KMS-11 (cell line): Measurements from ENCODE around the gene OTC.

Experiments
- H2AFZ ChIP-seq: fragments of 200-600 bp; sonication (generic); 2 replicates; pipeline ENCODE4 v1.6.1; 2016; ENCODE audit warnings: antibody characterized with exemption, mixed run types, low read depth
- H3K27ac ChIP-seq: fragments of 200-600 bp; sonication (generic); 2 replicates; pipeline ENCODE4 v1.6.1; 2016; ENCODE audit warnings: mild to moderate bottlenecking, mixed run types
- H3K27me3 ChIP-seq: fragments of 200-600 bp; sonication (generic); 2 replicates; pipeline ENCODE4 v1.6.1; 2017; ENCODE audit warnings: mild to moderate bottlenecking, low read depth, mixed run types, moderate library complexity; ENCODE audit not compliant: insufficient read depth
- H3K36me3 ChIP-seq: fragments of 200-600 bp; sonication (generic); 2 replicates; pipeline ENCODE4 v1.6.1; 2017; ENCODE audit warnings: mild to moderate bottlenecking, mixed run types; ENCODE audit not compliant: insufficient read depth
- H3K4me1 ChIP-seq: fragments of 200-600 bp; sonication (generic); 2 replicates; pipeline ENCODE4 v1.6.1; 2016; ENCODE audit warnings: mild to moderate bottlenecking, low read depth, mixed run types; ENCODE audit not compliant: poor library complexity, severe bottlenecking
- H3K4me2 ChIP-seq: fragments of 200-600 bp; sonication (generic); 2 replicates; pipeline ENCODE4 v1.7.0; 2016; ENCODE audit warnings: mild to moderate bottlenecking, mixed run types
- H3K4me3 ChIP-seq: fragments of 200-600 bp; sonication (generic); IDR thresholded peaks from 2 replicates; pipeline ENCODE4 v1.6.1; 2017; ENCODE audit warnings: low read depth, low read length, mixed read lengths; ENCODE audit not compliant: insufficient read depth
- H3K79me2 ChIP-seq: fragments of 200-600 bp; sonication (generic); 2 replicates; pipeline ENCODE4 v1.6.1; 2016; ENCODE audit warnings: low read depth, mixed run types; ENCODE audit not compliant: insufficient read depth
- H3K9ac ChIP-seq: fragments of 200-600 bp; sonication (generic); 2 replicates; pipeline ENCODE4 v1.6.1; 2016; ENCODE audit warnings: mild to moderate bottlenecking, mixed run types
- H4K20me1 ChIP-seq: fragments of 200-600 bp; sonication (generic); 2 replicates; pipeline ENCODE4 v1.6.1; 2016; ENCODE audit warnings: mild to moderate bottlenecking, mixed run types; ENCODE audit not compliant: insufficient read depth
- TF ChIP-seq, protein P1 (sequence below): fragments of 200-600 bp; sonication (generic); conservative IDR thresholded peaks from 2 replicates; pipeline ENCODE4 v1.6.1; 2017; ENCODE audit warnings: low read depth, mild to moderate bottlenecking, antibody characterized with exemption, low read length, moderate library complexity, mixed read lengths

Gene OTC

DNA sequence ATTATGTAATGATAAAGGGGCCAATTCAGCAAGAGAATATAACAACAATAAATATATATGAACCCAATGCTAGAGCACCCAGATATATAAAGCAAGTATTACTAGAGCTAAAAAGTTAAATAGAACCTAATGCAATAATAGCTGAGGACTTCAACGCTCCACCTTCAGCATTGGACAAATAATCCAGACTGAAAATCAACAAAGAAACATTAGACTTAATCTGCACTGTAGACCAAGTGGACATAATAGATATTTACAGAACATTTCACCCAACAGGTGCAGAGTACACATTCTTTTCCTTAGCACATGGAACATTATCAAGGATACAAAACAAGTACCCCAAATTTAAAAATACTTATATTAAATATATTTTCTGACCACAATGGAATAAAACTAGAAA is 24.3 kb downstream of the OTC start:
- Histone ChIP-seq H3K4me3 (no peak overlapping the region), H2AFZ (no peak overlapping the region), H3K4me1 (no peaks in the 10 kb centered on the region), H3K79me2 (no peaks in the 10 kb centered on the region), H3K27ac (no peak overlapping the region), H3K27me3 (no peaks in the 10 kb centered on the region), H3K4me2 (no peak overlapping the region), H3K36me3 (no peaks in the 10 kb centered on the region), H4K20me1 (no peaks in the 10 kb centered on the region), H3K9ac (no peak overlapping the region)
- TF ChIP-seq, protein P1, sequence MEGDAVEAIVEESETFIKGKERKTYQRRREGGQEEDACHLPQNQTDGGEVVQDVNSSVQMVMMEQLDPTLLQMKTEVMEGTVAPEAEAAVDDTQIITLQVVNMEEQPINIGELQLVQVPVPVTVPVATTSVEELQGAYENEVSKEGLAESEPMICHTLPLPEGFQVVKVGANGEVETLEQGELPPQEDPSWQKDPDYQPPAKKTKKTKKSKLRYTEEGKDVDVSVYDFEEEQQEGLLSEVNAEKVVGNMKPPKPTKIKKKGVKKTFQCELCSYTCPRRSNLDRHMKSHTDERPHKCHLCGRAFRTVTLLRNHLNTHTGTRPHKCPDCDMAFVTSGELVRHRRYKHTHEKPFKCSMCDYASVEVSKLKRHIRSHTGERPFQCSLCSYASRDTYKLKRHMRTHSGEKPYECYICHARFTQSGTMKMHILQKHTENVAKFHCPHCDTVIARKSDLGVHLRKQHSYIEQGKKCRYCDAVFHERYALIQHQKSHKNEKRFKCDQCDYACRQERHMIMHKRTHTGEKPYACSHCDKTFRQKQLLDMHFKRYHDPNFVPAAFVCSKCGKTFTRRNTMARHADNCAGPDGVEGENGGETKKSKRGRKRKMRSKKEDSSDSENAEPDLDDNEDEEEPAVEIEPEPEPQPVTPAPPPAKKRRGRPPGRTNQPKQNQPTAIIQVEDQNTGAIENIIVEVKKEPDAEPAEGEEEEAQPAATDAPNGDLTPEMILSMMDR: no peak

- H3K4me2 ChIP-seq: no peak overlapping the region
- TF ChIP-seq, protein P1: no peak
- H3K4me1 ChIP-seq: no peaks in the 10 kb centered on the region
- H3K27me3 ChIP-seq: no peaks in the 10 kb centered on the region
- H4K20me1 ChIP-seq: no peaks in the 10 kb centered on the region
- no peak overlapping the region for H3K27ac ChIP-seq
- no peak overlapping the region for H3K9ac ChIP-seq
- H2AFZ ChIP-seq: no peak overlapping the region
- no peaks in the 10 kb centered on the region for H3K36me3 ChIP-seq
- H3K79me2 ChIP-seq: no peaks in the 10 kb centered on the region
- no peak overlapping the region for H3K4me3 ChIP-seq
Observed at GRCh38 chrX:38379088-38379487, 26.7 kb downstream of the OTC start.

GRCh38 chrX:38382663-38383062 is 30.3 kb downstream of the OTC start:
- H3K36me3 ChIP-seq: no peaks in the 10 kb centered on the region
- no peak overlapping the region for H3K9ac ChIP-seq
- no peaks in the 10 kb centered on the region for H3K27me3 ChIP-seq
- no peak overlapping the region for H3K27ac ChIP-seq
- H4K20me1 ChIP-seq: no peaks in the 10 kb centered on the region
- H3K4me2 ChIP-seq: no peak overlapping the region
- H2AFZ ChIP-seq: no peak overlapping the region
- TF ChIP-seq, protein P1: no peak
- H3K79me2 ChIP-seq: no peaks in the 10 kb centered on the region
- no peaks in the 10 kb centered on the region for H3K4me1 ChIP-seq
- no peak overlapping the region for H3K4me3 ChIP-seq

- H3K4me3 ChIP-seq: no peak overlapping the region
- TF ChIP-seq, protein P1: no peak
- H3K27ac ChIP-seq: no peak overlapping the region
- H3K27me3 ChIP-seq: no peaks in the 10 kb centered on the region
- no peak overlapping the region for H2AFZ ChIP-seq
- no peak overlapping the region for H3K9ac ChIP-seq
- H3K79me2 ChIP-seq: no peaks in the 10 kb centered on the region
- no peak overlapping the region for H3K4me2 ChIP-seq
- no peaks in the 10 kb centered on the region for H3K4me1 ChIP-seq
- H4K20me1 ChIP-seq: no peaks in the 10 kb centered on the region
- H3K36me3 ChIP-seq: no peaks in the 10 kb centered on the region
Observed at GRCh38 chrX:38400389-38400910, 48.0 kb downstream of the OTC start.
